Stomach (tissue), 4 donors: ENCODE measurements around the gene PYGB.

Source experiments
- CTCF ChIP-seq, 7 experiments: fragments of 450-650 bp in 4 of 7; fragments of 200-600 bp in 3 of 7; sonication (generic) in 3 of 7; IDR thresholded peaks; one replicate each; pipeline ENCODE4 v1.5.1; 2016 to 2019; ENCODE audit warnings: antibody characterized with exemption in 7 of 7, control low read depth in 2 of 7, mild to moderate bottlenecking in 1 of 7
- EP300 ChIP-seq: sonication (generic); formaldehyde crosslinking; IDR thresholded peaks from one replicate; pipeline ENCODE4 v1.6.1; 2017; ENCODE audit warnings: antibody characterized with exemption
- POLR2A ChIP-seq, 4 donors: fragments of 450-650 bp; IDR thresholded peaks; one replicate each; pipeline ENCODE4 v1.6.1; 2016; ENCODE audit warnings: antibody characterized with exemption in 4 of 4, control low read depth in 2 of 4, mild to moderate bottlenecking in 1 of 4, moderate library complexity in 1 of 4
- POLR2AphosphoS5 ChIP-seq, 3 donors: sonication (generic); formaldehyde crosslinking; IDR thresholded peaks; one replicate each; pipeline ENCODE4 v1.6.1; 2016; ENCODE audit warnings: antibody characterized with exemption in 3 of 3

GRCh38 chr20:25222461-25223178 lies 25.3 kb upstream of the PYGB start:
- TF ChIP-seq POLR2A (IDR thresholded peaks at IDR 0.05): no peak
- no peak for TF ChIP-seq CTCF (IDR thresholded peaks at IDR 0.05)
- no peak for TF ChIP-seq EP300
- no peak for TF ChIP-seq POLR2AphosphoS5 (IDR thresholded peaks at IDR 0.05)
